GM19468 (cell line): Measurements from ENCODE around the gene ATP8B3.
A peak's percentile ranks its signal among the peaks of the same experiment; 100 is the strongest.

ENCODE experiments used
- ATAC-seq: cut with Tn5 transposase; IDR thresholded peaks from one replicate; pipeline ENCODE4 v1.9.1; 2021; ENCODE audit warnings: mild to moderate bottlenecking, moderate library complexity, moderate number of reproducible peaks; ENCODE audit not compliant: unreplicated experiment; ENCODE audit errors: extremely low read depth

ATP8B3 gene

DNA sequence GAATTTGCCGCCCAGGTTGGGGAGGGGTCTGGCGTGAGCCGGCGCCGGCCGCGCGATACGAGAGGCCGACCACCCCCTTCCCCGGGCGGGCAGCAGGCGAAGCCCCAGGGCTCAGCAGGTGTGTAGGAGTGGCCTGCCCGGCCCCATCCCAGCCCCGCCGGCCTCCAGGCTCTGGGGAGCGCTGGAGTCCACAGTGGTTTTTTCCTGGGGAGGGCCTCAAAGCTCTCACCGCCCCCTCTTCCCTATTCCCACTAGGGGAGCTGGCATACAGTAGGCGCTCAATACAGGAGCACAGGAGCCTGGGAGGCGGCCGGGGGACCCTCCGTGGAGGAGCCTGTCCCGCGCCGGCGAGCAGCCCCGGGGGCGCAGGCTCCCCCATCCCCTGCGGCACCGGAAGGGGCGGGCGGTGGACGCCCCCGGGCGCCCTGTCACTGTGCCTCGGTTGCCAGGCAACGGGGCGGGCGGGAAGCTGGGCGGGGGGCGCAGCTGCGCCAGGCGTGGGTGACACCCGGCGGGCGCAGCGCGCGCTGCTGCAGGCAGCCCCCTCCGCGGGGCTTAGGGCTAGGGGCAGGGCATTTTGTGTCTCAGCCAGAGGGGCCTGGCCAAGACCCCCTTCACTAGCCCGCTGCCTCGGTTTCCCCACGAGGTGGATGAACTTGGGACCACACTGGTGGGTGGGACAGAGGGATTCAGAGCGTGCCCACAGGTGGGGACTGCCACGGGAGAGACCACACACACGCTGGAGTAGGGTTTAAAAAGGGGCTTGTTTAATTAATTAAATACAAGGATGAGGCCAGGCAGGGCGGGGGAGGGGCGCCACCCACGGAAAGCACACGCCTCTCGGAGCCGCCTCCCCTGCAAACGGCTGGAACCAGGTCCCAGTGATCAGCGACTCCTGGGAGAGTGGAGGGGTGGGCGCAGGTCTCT, 39.8 kb upstream of the ATP8B3 start:
- ATAC-seq = no peak

DNA sequence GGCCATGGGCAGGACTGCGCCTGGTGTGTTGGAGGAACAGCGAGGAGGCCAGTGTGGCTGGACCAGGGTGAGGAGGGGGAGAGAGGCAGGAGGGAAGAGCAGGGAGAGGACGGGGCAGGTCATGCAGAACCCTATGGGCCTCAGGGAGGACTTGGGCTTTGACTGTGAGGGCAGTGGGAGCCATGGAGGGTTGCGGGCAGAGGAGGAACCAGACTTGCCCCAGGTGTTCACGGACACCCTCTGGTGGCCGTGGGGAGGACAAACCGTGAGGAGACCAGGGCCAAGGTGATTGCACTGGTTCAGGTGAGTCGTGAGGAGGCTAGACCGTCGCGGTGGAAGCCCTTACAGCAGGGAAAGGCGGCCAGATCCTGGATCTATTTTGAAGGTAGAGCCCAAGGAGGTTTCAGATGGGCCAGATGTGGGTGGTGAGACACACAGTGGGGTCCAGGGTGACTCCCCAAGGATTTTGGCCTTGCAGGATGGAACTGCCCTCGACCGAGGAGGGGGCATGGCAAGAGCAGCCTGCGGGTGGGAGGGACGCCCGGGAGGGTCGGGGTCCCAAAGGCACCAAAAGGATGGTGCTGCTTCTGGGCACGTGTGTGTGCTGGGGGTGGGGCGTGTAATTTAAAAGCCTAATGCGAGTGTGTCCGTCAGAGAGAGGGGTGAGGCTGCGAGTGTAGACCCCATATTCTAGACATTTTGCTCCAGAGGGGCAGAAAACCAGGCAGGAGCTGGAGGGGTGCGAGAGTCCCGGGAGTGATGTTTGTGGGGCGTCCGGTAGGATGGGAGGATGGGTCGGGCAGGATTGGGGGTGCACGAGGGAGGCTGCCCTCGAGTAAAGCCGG, 39.0 kb upstream of the ATP8B3 start:
- ATAC-seq = no peak

DNA sequence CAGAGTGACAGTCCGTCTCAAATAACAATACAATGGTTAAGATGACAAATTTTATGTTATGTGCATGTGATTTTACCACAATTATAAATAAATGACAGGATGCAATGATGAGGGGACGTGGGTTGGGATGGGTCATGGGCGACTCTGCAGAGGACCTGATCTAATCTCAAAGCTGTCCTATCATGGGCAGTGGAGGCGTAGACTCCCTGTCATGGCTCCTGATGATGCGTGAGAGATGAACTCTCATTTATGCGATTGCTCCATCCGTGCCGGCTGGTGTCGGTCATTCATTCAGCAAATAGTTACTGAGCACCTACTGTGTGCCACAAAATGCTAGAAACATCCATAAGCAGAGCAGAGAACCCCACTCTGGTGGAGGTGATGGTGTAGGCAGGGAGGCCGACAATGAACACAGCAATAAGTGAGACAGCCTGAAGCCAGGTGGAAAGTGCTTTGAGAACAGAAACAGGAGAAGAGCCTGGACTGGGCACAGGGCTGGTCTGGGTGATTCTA, 37.9 kb upstream of the ATP8B3 start:
- ATAC-seq = no peak

DNA sequence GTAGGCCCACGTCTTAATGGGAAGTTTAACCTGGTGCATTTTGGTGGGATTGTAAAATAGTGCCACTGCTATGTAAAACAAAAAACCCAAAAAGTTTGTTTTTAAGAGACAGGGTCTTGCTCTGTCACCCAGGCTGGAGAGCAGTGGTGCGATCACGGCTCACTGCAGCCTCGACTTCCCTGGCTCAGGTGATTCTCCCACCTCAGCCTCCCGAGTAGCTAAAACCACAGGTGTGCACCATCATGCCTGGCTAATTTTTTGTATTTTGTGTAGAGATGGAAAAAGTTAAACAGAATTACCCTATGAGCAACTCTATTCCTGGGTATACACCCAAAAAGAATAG, 37.0 kb upstream of the ATP8B3 start:
- no peak for ATAC-seq

DNA sequence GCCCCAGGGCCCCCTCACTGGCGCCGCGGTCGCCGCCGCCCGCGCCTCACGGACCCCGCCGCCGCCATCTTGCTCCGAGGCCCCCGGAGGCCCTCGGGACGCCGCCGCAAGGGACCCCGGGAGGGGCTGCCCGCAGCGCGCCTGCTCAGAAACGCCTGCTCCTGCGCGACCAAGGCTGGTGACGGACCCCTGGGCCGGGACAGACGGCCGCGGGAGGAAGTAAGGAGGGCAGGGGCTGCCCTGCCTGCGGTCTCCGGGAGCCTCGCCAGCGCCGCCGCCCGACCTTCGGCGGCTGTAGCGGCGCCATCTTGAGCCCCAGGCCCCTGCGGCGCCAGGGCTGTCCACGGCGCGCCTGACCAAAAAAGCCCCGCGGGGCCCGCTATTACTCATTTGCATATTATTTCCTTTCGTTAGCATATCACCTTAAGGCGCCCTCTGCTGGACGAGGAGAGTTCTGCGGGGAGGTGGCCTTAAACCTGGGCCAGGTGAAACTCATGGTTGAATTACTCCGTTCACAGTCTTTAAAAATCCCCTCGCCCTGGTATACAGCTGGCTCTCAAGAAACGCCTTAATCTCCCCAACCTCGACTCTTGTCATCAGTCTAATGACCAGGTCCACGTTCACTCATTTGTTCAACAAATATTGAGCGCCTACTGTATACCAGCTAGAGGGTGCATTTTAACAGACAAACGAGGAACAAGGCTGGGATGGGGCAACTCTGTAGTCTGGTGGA, 36.5 kb upstream of the ATP8B3 start, which contains the start of gene REXO1:
REXO1 (minus strand) TSS at position 85 of the 733 bp plus-strand sequence. CDS start 125 bp downstream, outside the sequence.
- peak; percentile 71 for ATAC-seq

DNA sequence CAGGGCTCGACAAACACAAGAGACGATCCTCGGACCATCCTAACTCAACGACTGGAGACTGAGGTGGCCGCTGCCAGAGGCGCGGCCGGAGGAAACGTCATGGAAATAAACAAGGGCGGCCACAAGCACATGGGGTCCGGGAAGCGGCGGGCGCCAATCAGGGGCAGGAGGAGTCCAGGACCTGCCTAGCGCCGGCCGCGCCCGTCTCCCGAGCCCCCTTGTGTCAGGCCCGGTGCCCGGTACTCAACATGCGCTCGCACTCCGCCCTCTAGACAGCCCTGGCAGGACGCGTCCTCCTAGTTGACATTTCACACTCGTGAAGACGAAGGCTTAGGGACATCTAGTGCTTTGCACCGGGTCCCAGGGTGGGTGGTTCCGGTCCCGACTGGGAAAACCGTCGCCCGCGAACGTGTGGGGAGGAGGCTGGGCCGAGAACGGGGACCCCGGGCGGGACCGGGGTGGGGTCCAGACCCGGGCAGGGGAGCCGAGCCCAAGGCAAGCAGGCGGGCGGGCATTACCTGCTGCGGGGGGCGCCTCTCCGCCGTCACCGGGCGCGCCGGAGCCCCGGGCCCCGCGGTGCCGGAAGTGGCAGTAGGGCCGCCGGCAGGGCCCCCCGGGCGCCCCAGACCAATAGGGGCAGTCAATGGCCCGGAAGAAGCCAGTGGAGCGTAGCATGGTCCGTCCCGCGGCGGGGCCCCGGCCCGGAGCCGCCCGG, 35.8 kb upstream of the ATP8B3 start:
- ATAC-seq = no peak

DNA sequence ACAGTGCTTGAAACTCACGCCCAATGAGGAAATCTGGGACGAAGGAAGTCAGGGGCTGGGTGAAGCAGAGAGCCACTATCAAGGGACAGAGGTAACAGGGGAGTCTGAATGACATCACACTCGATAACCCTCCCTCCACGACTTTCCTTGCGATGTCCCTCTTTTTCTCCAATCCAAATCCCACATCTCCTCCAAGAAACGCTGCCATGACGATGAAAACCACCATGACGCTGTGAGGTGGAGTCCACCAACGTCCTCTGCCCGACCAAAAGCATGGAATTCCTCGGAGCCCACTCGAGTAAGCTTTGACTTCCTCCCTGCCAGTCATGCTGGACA, 35.2 kb upstream of the ATP8B3 start:
- ATAC-seq = no peak

DNA sequence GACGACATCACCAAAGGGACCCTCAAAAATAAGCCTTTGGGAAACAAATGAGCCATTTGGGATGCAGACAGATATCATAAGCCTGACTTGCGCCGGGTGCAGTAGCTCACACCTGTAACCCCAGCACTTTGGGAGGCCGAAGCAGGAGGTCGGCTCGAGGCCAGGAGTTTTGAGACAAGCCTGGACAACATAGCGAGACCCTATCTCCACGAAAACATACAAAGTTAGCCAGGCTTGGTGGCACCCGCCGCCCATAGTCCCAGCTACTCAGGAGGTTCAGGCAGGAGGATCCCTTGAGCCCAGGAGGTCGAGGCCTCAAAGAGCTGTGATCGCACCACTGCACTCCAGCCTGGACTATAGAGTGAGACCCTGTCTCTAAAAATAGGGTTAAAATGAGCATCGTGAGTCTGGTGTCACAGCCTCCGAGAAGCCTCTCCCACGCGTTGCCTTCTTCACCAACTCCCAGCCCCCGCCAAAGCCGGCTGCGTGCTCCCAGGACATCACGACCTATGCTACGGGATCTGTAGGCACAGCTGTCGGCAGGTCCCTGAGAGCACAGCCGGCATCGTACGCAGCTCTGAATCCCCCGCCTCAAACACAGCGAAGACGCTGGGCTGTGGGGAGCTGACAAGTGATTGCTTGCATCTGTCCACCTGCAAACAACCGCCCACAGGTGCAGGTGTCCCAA, 34.6 kb upstream of the ATP8B3 start:
- no peak for ATAC-seq

DNA sequence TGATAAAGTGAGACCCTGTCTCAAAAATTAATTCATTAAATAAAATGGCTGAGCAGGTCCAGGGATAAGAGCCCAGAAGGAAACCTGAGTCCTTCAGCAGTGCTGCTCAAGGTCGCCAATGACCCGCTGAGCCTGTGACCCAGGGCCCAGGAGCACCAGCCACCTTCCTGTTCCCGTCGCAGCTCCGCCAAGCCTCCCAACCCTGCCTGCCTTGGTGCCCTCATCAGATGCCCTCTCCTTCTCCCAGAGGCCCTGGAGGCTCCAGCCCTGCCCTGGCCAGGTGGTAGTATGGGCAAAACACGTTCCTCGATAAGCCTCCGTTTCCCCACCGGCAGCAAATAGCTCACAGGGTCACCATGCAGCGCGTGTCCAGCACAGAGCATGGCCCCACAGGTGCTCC, 33.6 kb upstream of the ATP8B3 start:
- ATAC-seq = no peak

DNA sequence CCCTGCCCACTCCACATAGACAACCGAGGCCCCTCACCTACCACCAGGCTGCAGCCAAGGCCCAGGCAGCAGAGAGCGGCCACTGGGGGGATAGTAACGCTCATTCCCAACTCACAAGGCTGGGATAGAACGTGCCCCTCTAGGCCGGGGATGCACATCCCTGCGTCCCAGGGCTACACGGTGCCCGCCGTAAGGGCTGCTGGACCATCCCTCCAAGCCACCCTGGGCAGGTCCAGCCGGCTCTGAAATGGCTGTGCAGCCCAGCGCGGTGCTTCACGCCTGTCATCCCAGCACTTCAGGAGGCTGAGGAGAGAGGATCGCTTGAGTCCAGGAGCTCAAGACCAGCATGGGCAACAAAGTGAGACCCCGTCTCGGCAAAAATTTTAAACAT, 33.0 kb upstream of the ATP8B3 start:
- no peak for ATAC-seq

DNA sequence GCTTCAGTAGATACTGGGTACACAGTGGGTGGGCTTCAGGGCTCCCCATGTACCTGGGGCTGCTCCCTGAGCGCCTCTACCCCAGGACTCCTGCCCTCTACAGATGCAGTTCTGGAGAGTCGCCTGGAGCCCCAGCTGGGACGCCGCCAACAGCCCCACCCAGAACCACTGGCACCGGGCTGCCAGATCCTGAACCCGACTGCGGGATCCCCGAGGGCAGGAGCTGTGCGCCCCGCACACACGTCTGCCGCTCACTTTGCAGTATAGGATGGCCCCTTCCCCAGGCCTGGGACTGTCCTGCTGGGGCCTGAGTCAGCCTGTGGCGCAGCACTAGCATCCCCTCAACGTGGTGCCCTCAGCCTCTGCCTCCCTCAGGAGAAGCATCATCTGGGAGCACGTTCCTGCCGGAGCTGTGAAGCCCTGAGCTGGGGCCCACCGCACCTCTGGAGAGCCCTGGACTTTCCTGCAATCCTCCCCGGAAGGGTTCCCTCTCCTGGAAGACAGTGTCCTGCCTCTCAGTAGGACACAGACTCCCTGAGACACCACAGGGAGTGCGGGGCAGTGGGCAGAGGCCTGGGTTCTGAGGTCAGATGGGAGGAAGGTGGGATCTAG, 32.5 kb upstream of the ATP8B3 start:
- no peak for ATAC-seq

DNA sequence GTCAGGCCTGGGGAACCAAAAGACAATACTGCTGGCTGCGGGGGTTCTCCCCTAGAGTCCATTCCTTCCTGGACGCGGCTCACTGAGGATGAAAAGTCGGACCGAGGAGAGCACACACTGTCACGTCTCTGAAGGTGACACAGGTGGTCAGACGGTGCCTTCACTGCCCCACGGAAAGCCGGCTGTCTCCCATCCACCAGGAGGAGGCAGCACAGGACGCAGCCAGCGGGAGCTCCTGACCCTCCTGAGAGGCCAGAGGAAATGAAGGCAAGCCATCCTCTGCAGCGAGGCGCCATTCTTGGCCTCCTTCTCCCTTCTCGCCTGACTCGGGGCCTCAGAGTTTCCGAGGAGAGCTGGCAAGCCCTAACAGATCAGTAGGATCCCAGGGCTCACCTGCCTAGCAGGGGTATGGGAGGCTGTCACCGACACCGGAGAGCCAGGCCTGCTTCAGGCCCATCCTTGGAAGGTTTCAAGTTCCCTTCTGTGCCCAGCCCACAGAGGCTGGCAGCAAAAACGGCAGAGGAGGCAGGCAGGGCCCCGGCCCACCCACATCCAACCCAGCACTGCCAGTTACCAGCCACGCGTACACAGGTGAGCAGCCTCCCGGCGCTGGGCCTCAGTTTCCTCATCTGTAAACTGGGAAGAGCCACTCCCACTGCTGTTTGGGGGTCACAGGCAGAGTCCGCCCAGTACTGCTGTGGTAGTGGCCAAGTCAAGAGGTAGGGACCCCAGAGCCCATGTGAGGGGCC, 31.7 kb upstream of the ATP8B3 start:
- ATAC-seq = no peak

DNA sequence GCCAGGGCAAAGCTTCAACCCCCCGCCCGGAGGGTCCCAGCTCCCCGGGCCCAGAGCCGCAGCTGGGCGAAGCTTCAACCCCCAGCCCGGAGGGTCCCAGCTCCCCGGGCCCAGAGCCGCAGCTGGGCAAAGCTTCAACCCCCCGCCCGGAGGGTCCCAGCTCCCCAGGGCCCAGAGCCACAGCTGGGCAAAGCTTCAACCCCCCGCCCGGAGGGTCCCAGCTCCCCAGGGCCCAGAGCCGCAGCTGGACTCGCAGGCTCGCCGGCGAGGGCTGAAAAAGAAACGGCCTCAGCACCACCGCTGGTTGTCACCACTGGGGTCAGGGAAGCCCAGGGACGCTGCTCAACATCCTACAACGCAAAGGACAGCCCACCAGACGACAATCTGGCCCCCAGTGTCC, 31.0 kb upstream of the ATP8B3 start:
- ATAC-seq = no peak

DNA sequence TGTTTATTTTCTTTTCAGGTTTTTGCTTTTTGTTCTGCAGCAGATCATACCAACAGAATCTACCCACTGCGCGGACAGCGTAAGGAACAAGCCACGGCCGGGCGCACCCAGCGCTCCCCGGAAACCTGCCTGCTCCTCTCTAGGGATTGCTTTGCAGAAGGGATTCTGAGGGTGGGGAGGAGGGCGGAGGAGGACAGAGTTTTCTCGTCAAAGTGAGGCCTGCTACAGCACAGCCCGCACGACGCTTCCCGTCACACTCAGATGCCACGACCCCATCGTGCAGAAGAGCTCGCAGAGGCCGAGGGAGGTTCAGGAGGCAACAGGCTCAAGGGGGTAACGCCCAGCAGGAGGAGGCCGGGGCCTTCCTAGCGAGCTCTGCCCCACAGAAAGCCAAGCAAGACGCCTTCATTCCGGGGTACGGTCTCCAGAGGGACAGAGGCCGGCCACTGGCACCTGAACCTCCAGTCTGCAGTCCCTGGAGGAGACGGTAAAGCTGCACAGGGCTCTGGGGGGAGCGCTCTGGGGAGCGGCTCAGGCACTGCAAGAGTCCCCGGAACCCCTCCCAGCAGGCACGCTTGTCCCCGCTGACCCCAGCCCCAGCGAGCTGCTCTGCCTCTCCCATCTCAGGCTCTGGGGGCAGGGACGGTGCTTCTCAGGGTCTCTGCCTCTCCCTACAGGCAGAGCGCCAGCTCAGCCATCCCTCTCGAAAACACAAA, 29.3 kb upstream of the ATP8B3 start:
- no peak for ATAC-seq

DNA sequence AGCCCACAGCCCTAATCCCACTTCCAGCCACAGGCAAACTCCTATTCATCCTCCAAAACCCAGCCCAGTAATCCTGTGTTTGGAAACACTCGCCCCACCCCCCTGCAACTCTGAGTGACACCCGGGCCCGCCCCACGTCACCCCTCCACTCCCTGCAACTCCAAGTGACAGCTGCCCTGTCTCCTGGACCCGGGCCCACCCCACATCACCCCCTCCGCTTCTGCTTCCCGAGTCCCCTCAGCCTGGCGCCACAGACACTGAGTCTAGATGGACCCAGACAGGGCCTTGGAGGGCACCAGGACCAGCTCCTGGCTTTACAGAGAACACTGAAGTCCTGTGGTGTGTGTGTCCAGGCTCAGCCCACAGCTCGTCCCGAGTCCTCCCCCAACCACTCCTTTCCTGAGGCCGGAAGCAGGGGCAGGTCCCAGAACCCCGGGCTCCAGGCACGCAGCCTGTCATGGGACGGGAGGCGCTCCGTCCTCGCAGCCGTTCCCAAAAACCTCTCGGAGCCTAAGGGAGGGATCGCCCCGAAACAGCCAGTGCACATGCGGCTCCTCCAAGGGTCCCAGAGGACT, 28.6 kb upstream of the ATP8B3 start:
- ATAC-seq = no peak

DNA sequence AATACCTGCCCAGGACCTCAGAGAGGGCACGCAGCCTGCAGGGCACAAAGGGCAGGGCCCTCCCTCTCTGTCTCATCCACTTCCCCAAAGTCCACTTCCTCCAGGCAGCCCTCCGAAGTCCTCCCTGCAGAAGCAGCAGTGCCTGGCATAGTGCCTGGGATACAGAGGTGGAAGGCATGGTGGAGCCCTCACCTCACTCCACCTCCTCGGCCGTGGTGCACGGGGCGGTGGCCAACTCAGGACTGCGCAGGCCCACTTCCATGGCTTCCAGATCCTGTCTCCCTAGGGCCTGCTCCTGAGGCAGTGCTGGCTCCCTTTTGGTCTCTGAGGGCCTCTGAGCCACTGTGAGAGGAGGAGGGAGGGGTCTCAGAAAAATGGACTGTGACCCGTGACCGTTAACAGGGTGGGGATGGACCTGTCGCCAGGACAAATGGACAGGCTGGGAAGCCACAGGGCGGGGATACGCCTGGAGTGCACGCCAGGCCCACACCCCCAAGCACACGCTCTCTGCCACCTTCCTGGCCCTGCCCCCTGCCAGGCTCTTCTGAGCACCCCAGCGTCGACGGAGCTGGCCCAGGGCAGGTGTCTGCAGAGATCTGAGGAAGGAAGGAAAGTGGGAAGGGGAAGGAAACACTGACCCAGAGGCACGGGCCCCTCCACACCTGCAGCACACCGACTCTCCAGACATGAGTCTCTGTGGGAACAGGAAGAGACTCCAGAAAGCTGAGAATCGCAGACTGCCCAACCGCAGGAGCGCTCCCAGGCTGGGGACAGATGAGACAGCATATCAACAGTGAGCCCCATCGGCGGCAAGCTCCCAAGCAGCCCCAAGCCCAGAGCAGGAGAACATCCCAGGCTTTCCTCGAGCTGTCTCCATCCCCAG, 27.8 kb upstream of the ATP8B3 start:
- ATAC-seq = no peak
